Vagina (tissue), 2 donors: ENCODE data around the gene CACNA1D.

Source experiments
- POLR2A ChIP-seq, 2 donors: fragments of 450-650 bp; IDR thresholded peaks; one replicate each; pipeline ENCODE4 v1.6.1; 2017; ENCODE audit warnings: antibody characterized with exemption in 2 of 2, mild to moderate bottlenecking in 2 of 2, moderate library complexity in 2 of 2
- TF ChIP-seq, protein P1 (sequence below), 3 experiments: fragments of 450-650 bp in 2 of 3; fragments of 200-600 bp in 1 of 3; sonication (generic) in 1 of 3; IDR thresholded peaks; one replicate each; pipeline ENCODE4 v1.5.1; 2017 to 2019; ENCODE audit warnings: antibody characterized with exemption in 3 of 3, mild to moderate bottlenecking in 2 of 3, moderate library complexity in 2 of 3

DNA sequence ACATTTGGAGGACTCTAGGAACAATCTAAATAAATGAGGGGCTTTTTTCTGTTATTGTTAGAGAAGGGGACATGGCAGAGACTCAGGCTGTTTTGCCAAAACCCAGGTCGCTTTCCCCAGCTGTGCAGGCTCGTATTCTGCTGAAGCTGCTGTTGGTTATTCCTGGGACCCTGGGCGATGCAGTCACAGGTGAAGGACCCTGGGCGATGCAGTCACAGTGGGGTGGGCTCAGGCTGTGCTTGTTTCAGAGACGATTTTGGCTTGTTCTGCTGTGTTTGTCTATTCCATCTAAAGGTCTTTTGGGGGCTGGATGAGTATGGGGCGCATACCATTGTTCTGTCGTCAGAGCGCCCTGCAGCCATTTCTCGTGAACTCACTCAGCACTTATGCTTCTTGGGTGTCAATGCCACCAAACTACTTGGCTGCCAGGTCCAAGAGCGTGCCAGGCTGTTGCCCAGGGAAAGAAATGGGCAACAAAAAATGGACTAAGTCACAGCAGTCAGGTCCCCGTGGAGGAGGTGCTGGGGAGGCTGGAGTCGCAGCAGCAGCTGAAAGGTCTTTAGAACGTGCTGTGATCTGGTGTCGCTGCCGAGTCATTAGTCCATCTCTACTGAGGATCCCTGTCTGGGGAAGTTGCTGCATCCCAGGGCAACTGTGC is 200.4 kb downstream of the CACNA1D start:
- TF ChIP-seq POLR2A (IDR thresholded peaks at IDR 0.05): no peak
- TF ChIP-seq, protein P1, sequence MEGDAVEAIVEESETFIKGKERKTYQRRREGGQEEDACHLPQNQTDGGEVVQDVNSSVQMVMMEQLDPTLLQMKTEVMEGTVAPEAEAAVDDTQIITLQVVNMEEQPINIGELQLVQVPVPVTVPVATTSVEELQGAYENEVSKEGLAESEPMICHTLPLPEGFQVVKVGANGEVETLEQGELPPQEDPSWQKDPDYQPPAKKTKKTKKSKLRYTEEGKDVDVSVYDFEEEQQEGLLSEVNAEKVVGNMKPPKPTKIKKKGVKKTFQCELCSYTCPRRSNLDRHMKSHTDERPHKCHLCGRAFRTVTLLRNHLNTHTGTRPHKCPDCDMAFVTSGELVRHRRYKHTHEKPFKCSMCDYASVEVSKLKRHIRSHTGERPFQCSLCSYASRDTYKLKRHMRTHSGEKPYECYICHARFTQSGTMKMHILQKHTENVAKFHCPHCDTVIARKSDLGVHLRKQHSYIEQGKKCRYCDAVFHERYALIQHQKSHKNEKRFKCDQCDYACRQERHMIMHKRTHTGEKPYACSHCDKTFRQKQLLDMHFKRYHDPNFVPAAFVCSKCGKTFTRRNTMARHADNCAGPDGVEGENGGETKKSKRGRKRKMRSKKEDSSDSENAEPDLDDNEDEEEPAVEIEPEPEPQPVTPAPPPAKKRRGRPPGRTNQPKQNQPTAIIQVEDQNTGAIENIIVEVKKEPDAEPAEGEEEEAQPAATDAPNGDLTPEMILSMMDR (IDR thresholded peaks at IDR 0.05): no peak
